Activated CD8-positive, alpha-beta memory T cell treated with anti-CD3 and anti-CD28 coated beads, Interleukin-2, amount 50 U/mL, for 24 hours (primary cell): ENCODE results near the gene ACVR1B.

ENCODE experiments used
- DNase-seq: peaks from one replicate; pipeline ENCODE4 v3.0.0-alpha.2; 2020; ENCODE audit errors: extremely low read depth

ACVR1B gene

GRCh38 chr12:51917041-51917590 lies 34.4 kb upstream of the ACVR1B start:
- no peak for DNase-seq

DNA sequence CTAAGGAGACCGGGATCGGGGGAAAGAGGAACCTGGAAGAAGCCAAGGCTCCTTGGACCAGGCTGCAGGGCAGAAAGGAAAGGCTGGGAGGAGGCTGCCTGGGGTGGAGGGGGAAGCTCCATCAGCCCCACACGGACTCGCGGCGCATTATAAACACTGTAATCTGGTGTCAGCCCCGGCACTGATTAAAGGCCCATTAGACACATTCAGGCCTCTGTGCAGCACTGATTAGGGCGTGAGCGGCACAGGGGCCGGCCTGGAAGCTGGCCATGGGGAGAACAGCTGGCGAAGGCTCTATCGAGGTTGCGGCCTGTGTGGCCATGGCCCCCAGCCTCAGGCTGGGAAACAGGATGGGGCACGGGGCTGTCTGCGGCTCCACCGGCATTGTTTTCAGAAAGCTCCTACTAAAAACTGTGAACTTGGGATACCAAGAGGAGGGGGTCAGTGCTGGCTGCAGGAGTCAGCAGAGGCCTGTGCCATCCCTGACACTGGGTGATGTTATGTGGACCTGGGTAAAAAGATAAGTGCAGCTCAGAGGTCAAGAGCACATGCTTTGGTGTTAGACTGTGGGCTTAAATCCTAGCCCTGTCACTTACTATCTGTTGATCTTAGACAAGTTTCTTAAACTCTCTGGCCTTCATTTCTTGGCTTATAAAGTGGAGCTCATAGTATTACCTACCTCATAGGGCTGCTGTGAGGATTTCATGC lies 33.6 kb upstream of the ACVR1B start:
- DNase-seq, result no peak

DNA sequence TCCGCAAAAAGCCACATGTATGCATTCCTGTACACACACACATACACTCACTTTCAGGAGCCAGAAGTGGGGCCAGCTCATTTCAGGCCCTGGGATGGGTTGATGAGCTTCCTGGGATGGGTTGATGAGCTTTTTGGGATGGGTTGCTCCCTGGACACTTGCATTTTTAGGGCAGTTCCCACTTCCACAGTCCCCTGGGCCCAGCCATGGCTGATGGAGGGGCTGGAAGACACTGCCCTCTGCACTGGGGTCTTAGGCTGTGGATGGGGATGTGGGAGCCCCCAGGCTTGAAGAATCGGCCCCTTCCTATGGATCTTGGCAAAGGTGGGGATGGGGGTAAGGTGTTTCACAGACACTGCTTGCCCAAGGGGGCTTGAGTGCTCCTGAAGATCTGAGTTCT lies 31.5 kb upstream of the ACVR1B start:
- DNase-seq, result no peak

DNA sequence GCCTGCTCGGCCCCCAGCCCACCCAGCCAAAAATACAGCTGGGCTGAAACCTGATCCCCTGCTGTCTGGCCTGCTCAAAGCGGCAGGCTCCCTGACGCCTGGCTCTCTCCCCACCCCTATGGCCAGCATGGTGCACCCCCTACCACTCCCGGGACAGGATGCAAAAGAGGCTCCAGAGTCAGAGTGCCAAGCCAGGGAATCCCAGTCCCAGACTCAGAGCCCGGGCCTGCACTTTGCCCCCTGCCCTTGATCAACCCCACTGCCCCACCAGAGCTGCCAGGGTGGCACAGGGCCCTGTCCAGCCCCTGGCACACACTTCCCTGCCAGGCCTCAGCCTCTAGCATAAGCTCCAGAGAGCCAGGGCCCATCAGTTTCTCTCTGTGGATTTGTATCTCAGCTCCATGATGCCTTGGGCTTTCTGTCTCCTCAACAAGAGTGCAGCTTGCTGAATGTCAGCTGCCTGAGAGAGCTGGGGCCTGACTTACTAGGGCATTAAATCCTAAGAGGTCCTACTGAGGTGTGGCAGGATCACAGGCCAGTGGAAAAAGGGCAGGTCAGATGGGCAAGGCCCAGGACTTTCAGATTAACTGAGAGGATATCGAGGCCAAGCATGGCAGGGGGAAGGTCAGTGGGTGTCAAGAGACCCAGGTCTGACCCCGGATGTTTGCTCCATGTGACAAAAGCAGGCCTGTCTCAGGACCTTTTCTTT lies 30.3 kb upstream of the ACVR1B start:
- no peak for DNase-seq

GRCh38 chr12:51922146-51922545 lies 29.4 kb upstream of the ACVR1B start:
- no peak for DNase-seq

- DNase-seq, result no peak
Measured at GRCh38 chr12:51922762-51923505, 28.6 kb upstream of the ACVR1B start.

DNA sequence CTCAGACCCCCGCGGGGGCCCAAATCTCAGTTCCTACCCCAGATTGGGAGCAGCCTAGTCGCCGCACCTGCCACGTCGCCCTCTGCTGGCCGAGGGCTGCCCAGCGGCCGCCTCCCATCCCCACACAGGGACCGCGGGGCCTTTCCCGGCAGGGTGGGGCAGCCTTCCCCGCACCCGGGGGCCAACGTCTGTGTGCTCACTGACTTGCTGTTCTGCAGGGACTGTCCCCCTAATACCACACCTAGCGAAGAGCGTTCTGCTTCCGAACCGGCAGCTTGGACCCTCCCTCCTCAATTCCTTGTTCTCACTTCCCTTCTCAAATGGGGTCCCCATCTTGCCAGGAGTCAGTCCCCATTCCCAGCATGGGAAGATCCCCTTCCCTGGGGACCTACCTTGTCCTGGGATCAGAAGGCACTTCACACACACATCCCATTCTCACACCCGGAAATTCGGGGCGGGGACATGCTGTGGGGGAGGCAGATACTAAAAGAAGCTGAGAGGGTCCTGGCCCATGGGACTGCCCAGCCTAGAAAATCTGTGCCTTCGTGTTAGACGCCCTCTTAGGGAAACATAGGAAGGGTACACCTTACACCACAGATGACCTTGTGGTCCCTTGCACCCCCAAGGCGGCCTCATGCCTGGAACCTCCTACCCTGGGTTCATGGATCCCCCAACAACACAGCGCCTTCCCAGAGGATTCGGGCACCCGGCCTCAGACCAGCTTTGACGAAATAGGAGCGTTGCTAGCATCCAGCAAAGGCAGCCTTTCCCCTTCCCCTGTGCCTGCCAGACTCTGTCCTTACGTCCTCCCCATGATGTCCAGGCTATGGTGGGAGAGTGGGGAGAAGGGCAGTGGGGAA lies 27.8 kb upstream of the ACVR1B start:
- peak; percentile 9 for DNase-seq

GRCh38 chr12:51924551-51925319 lies 26.8 kb upstream of the ACVR1B start:
- no peak for DNase-seq

DNA sequence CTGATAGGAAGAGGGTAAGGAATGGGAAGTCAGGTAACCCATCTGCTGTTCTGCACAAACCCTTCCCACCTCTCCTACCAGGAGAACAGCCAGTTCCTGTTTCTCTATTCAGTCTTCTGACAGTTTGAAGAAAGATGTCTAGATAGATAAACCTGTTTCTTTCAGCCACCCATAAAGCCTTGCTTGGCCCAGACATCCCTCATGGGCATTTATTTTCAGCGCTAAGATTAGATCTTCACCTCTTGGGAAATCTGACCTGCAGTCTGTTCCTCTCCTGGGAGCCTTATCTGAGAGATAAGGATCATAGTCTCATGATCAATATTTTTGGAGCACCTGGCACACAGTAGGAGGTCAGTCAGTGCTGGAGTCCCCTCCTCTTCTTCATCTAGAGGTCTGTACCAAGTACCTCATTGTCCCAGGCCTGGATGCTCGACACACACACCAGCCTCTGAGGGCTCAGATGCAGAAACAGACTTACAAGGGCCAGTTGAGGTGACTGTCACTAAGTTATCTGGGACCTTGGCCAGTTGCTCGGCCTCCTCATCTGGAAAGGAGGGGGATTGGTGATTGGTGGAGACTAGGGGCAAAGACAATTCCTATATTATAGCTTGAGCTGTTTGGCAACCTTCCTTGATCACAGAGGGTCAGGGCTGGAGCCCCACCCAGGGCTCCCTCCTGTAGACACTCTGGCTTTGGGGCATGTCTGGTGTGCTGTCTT lies 26.0 kb upstream of the ACVR1B start:
- DNase-seq, result no peak

GRCh38 chr12:51926064-51926632 lies 25.4 kb upstream of the ACVR1B start:
- DNase-seq, result no peak

GRCh38 chr12:51926718-51927117 lies 24.8 kb upstream of the ACVR1B start:
- DNase-seq, result no peak

DNA sequence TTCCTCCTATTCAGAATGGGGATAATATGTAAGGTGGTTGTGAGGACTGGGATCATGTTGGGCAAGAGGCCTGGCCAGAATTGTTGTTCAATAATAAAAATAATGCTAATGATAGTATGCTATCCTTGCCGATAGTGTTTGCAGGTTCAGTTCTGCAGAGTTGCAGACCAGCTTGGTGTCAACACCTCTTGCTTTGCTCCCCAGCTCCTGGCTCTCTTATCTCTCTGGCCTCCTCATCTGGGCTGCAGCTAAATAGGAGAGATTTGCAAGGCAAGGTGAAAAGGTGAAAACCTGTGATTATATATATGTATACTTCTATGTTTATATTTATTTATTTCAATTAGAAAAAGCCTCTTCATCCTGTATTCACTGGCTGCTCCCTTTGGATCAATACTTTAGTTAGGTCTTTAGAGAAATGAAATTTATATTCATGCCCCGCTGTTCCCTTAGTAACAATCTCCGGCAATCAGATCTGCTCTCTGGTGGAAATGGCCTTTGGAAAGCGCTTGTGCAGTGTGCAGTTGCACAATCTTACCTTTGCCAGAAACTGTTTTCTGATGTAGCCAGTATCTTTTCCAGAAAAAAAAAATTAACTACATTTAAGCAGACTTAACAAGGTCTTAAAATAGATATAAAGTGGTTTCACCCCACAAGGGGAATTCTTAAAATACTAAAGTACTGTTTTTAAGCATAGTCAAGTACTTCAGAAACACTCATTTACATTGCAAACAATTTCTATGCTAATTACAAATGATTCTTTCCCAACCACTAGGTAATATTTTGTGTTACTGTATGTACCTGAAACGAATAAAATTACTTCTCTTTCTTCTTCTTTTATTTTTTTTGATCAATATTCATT lies 19.1 kb upstream of the ACVR1B start:
- DNase-seq, result no peak

DNA sequence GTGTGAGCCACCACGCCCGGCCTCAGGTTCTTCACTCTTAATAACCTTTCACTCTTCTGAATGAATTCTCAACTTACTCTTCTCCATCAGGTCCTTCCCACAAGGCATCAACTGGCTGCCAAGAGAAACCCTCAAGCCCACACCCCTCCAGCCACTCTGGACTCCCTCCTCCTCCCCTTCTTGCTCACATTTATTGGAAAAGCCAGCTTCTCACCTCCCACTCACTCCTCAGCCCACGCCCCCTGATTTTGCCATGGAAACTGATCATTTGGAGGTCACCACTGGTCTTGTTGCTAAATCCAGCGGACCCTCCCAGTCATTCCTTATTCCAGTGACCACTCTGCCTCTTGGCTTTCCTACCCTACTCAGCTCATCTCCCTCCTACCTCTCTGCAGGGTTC lies 17.4 kb upstream of the ACVR1B start:
- DNase-seq, result no peak

DNA sequence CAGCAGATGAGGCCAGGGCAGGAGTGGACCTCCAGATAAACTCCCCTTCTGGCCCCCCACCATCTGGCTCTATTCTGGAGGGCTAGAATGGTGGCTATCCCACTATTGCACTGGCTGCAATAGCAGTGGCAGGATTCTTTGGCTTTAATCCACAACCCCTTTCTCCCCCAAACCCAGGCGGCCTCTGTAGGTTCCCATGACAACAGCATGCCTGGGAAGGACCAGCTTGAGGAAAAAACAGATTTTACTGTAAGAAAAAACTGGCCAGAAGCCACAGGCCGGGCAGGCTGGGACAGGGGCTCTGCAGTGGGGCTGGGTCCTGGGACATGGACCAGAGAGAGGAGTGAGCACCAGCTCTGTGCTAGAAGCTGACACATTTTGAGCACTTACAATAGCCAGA lies 13.6 kb upstream of the ACVR1B start:
- DNase-seq, result no peak

DNA sequence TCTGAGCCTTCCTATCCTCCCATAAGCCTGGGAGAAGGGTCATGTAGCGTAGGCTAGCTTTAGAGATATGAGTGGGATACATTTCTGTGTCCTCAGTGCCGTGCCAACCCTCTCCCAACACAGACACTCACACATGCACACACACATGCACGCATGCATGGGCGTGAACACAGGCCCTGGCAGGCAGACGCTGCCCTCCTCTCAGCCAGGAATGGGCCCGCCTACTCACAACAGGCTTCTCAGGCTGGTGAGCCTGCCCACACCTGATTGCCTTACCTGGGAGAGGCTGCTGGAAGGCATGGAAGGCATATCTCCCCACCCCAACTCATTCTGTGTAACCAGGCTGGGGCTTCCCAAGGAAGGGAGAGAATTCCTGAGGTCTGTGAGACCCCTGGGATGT lies 12.8 kb upstream of the ACVR1B start:
- DNase-seq, result no peak

- DNase-seq, result no peak
Measured at GRCh38 chr12:51941011-51941581, 10.4 kb upstream of the ACVR1B start.

GRCh38 chr12:51941604-51942003 lies 9.9 kb upstream of the ACVR1B start:
- DNase-seq, result no peak

GRCh38 chr12:51942056-51942455 lies 9.4 kb upstream of the ACVR1B start:
- DNase-seq, result no peak
